ENCODE results near the gene FCMR.
A peak's percentile ranks its signal among the peaks of the same experiment; 100 is the strongest.
"Not testable (repeated sequence)": the region's sequence is repeated elsewhere in the genome, so short reads cannot be mapped to it uniquely, and the experiment has no call there.

Gene FCMR

DNA sequence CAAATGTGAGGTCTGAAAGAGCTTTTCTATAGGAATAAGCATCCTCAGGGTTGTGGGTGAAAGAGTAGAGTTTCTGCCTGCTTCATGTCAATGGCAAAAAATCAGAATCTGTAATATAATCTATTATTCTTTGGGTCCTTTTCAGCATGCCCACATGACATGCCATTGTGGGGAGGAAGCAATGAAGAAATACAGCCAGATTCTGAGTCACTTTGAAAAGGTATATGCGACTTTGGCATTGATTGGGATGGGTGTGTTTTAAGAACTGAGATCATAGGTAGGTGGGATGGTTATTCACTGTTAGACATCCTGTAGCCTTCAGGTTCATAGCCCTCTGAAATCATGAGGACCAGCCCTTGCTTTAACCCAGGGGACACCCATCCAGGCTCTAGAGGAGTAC, 54.5 kb downstream of the FCMR start:
- no peak for DNase-seq

DNA sequence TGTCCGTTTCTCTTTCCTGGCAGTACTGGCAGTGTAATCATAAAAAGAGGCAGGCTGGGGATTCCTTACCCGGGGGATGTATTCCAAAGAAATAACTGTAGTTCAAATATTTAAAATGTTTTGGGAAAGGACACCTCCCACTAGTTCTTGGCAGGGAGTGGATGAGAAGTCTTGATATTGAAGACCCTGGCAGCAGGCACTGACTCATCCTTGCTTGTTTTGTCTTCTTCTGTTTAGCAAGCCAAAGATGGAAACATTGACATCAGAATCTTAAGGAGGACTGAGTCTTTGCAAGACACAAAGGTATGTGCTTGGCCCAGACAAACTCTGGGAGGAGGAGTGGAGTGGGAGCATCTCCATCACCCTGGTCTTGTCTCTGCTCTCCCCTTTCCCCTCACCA, 55.7 kb downstream of the FCMR start:
- no peak for DNase-seq

GRCh38 chr1:206864939-206865671, 56.6 kb downstream of the FCMR start, which contains the start of gene IL20:
Gene IL20 (plus strand): TSS chr1:206865623. CDS start chr1:206865853, 230 bp downstream.
- peak; percentile 91 to 94 for DNase-seq

GRCh38 chr1:206863266-206863665, 58.5 kb downstream of the FCMR start:
- DNase-seq, result no peak

DNA sequence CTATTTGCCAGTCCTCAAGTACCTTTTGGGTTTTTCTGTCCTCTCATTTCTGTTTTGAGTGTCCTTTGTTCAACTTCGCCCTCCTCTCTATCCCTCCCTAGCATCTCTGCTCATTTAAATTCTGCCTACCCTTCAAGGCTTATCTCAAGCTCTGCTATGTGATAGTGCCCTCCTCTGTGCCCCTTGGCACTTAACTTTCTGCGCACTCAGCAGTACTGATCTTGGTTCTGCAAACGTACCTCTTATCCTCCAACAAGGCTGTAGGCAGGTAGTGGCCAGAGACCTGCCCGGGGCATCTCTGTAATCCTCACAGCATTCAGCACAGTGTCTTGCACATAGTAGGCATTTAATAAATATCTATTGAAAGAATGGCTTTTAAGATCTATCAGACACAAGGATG, 61.6 kb downstream of the FCMR start:
- no peak for DNase-seq

- no peak for DNase-seq
These were observed 62.6 kb downstream of the FCMR start for GRCh38 chr1:206859082-206859521.

GRCh38 chr1:206856674-206857464, 64.9 kb downstream of the FCMR start:
- DNase-seq, result no peak

GRCh38 chr1:206855859-206856258, 65.9 kb downstream of the FCMR start:
- no peak for DNase-seq

DNA sequence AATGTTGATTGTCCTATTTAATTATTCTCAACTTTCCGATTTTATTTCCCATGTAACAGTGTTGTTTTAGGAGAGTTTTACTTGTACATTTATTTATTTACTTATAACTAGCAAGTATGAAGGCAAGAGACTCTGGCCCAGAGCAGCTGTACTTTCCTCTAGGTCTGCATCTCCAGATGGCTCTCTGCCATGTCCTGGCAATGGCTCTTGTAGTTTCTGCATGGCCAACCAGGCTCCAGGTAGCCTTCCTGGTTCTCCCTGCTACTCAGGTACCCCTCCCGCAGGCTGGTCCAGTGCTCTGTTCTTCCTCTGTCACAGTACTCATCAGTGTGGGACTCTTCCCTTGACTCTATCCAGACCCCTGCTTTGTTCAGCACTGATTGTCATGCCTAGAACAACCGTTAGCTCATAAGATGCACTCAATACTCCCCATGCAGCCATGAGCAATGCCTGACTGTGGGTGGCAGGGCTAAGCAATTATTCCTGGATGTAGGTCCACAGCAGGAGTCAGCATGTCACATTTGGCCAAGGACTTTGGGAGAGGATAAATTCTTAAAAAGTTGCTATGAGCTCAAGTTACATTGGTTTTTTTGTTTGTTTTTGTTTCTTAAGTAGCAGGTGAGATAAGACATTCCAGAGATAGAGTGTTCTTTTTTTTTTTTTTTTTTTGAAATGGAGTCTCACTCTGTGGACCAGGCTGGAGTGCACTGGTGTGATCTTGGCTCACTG, 67.2 kb downstream of the FCMR start:
- DNase-seq, result no peak

DNA sequence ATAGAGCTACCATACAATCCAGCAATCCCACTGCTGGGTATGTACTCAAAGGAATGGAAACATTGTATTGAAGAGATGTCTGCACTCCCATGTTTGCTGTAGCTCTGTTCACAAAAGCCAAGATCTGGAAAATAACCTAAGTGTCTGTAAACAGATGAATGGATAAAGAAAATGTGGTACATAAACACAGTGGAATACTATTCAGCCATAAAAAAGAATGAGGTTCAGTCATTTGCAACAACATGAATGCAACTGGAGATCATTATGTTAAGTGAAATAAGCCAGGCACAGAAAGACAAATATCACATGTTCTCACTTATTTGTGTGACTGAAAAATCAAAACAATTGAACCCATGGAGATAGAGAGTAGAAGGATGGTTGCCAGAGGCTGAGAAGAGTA, 68.0 kb downstream of the FCMR start:
- DNase-seq, result not testable (repeated sequence)

Measured in stimulated activated CD4-positive, alpha-beta T cell treated with anti-CD3 and anti-CD28 coated beads, Interleukin-2, amount 100 ng/mL, for 24 hours (primary cell).